HepG2 (cell line): ENCODE data around the gene RBP5. TPM values are rescaled to one million over a fixed set of nuclear protein-coding genes. Genes with fewer than 3 reads are reported as not detected.
A peak's percentile ranks its signal among the peaks of the same experiment; 100 is the strongest.

Experiments used
- GLMP ChIP-seq: sonication (generic); formaldehyde crosslinking; IDR thresholded peaks from 2 replicates; pipeline ENCODE4 v1.9.0; 2021; ENCODE audit warnings: missing genetic modification reagents, mild to moderate bottlenecking, borderline replicate concordance
- MED8 ChIP-seq: sonication (generic); formaldehyde crosslinking; IDR thresholded peaks from 2 replicates; pipeline ENCODE4 v1.8.1; 2023; ENCODE audit warnings: mild to moderate bottlenecking, missing genetic modification reagents; ENCODE audit not compliant: insufficient replicate concordance
- PHF21A ChIP-seq: sonication (generic); formaldehyde crosslinking; IDR thresholded peaks from 2 replicates; pipeline ENCODE4 v1.5.0; 2020; ENCODE audit warnings: mild to moderate bottlenecking, missing genetic modification reagents
- PHF8 ChIP-seq: sonication (generic); formaldehyde crosslinking; IDR thresholded peaks from 2 replicates; pipeline ENCODE4 v1.5.0; 2020; ENCODE audit warnings: missing genetic modification reagents
- ZFX ChIP-seq: sonication (generic); formaldehyde crosslinking; IDR thresholded peaks from 2 replicates; pipeline ENCODE4 v1.4.0; 2020; ENCODE audit warnings: mild to moderate bottlenecking, low read depth, missing genetic modification reagents, moderate library complexity
- ZNF143 ChIP-seq: sonication (generic); formaldehyde crosslinking; IDR thresholded peaks from 2 replicates; pipeline ENCODE4 v1.4.0; 2020; ENCODE audit warnings: missing genetic modification reagents
- ZNF275 ChIP-seq: sonication (generic); formaldehyde crosslinking; IDR thresholded peaks from 2 replicates; pipeline ENCODE4 v1.8.0; 2022; ENCODE audit warnings: missing genetic modification reagents, mild to moderate bottlenecking, inconsistent platforms, borderline replicate concordance
- ZNF557 ChIP-seq: sonication (generic); formaldehyde crosslinking; IDR thresholded peaks from 2 replicates; pipeline ENCODE4 v1.4.0; 2020; ENCODE audit warnings: missing genetic modification reagents
- ZNF784 ChIP-seq: sonication (generic); formaldehyde crosslinking; IDR thresholded peaks from 2 replicates; pipeline ENCODE4 v1.5.1; 2020; ENCODE audit warnings: missing genetic modification reagents, mild to moderate bottlenecking, borderline replicate concordance
- polyA plus RNA-seq, 8 experiments: library from polyadenylated mRNA; depleted of rRNA in 3 of 8; stranded (reverse) in 7 of 8; unstranded in 1 of 8; fragments of >200 nt; fragmentation: Illumina TruSeq in 4 of 8; extraction: Trizol in 4 of 8; gene quantifications; 2 replicates each; pipeline versions ENCODE4 v1.2.1 to v1.2.3, GENCODE V29; 2011 to 2016; ENCODE audit warnings: low read depth in 4 of 8, missing spikeins in 1 of 8, mixed read lengths in 1 of 8; ENCODE audit not compliant: insufficient read depth in 1 of 8
- total RNA-seq, 5 experiments: library from RNA; depleted of rRNA; stranded (reverse); fragments of >200 nt; fragmentation: Illumina TruSeq; extraction: Trizol; gene quantifications; 2 replicates each; pipeline ENCODE4 v1.2.3, GENCODE V29; 2016; ENCODE audit warnings: low read depth in 1 of 5

The RBP5 gene
- total and polyA plus RNA-seq, 2 of the 13 experiments (the other 11 are each of a cell fraction or from before 2014, with no cell fraction given) = 13.8 to 19.8 TPM

GRCh38 chr12:7108003-7108795 is 20.5 kb downstream of the RBP5 start (continued):
- TF ChIP-seq GLMP (CRISPR knock-in tag) (no peak), ZNF784 (CRISPR knock-in tag) (peak; percentile 61; the same call in 1 of the 2 replicates), PHF8 (CRISPR knock-in tag) (peak; percentile 80), PHF21A (peak; percentile 84), ZNF275 (CRISPR knock-in tag) (no peak), ZNF557 (no peak), ZNF143 (CRISPR knock-in tag) (no peak), ZFX (CRISPR knock-in tag) (peak; percentile 84), MED8 (CRISPR knock-in tag) (no peak)
